GM19043 (cell line): ENCODE data around the gene DNAH2.

Experiments
- ATAC-seq: cut with Tn5 transposase; IDR thresholded peaks from one replicate; pipeline ENCODE4 v1.9.1; 2021; ENCODE audit warnings: low read depth; ENCODE audit not compliant: unreplicated experiment

The DNAH2 gene

GRCh38 chr17:7848131-7848579, 130.6 kb downstream of the DNAH2 start:
- no peak for ATAC-seq

GRCh38 chr17:7848739-7849129, 131.2 kb downstream of the DNAH2 start:
- no peak for ATAC-seq

- ATAC-seq = no peak
Measured at GRCh38 chr17:7849130-7849750, 131.7 kb downstream of the DNAH2 start.

GRCh38 chr17:7849751-7850504, 132.4 kb downstream of the DNAH2 start:
- no peak for ATAC-seq

- ATAC-seq = no peak
Measured at GRCh38 chr17:7850701-7851437, 133.3 kb downstream of the DNAH2 start.

GRCh38 chr17:7851438-7852261, 134.1 kb downstream of the DNAH2 start:
- ATAC-seq = peak; percentile 57

- no peak for ATAC-seq
Measured at GRCh38 chr17:7852262-7852670, 134.7 kb downstream of the DNAH2 start.

GRCh38 chr17:7852919-7853690, 135.6 kb downstream of the DNAH2 start:
- no peak for ATAC-seq

GRCh38 chr17:7853691-7854038, 136.1 kb downstream of the DNAH2 start:
- ATAC-seq = no peak

GRCh38 chr17:7854078-7854777, 136.7 kb downstream of the DNAH2 start:
- no peak for ATAC-seq

- ATAC-seq = no peak
Measured at GRCh38 chr17:7854851-7855659, 137.5 kb downstream of the DNAH2 start, which contains the start of gene TMEM88. TSS of gene TMEM88 (plus strand) at chr17:7855066. CDS start at chr17:7855075, 9 bp downstream.

- no peak for ATAC-seq
Measured at GRCh38 chr17:7855660-7856010, 138.1 kb downstream of the DNAH2 start.

GRCh38 chr17:7856011-7856810, 138.7 kb downstream of the DNAH2 start:
- no peak for ATAC-seq

- ATAC-seq = peak; percentile 76
Measured at GRCh38 chr17:7856811-7857712, 139.5 kb downstream of the DNAH2 start, which contains the start of gene NAA38. TSS of gene NAA38 (minus strand) at chr17:7857559. CDS start at chr17:7857463, 96 bp downstream.

- peak; percentile 19 for ATAC-seq
Measured at GRCh38 chr17:7857713-7858521, 140.4 kb downstream of the DNAH2 start, which contains the start of gene CYB5D1. TSS of gene CYB5D1 (plus strand) at chr17:7858003. CDS start at chr17:7858135, 132 bp downstream.

- ATAC-seq = no peak
Measured at GRCh38 chr17:7858522-7858810, 140.9 kb downstream of the DNAH2 start.
